K562 (cell line): ENCODE results near the gene ZNF138. TPM values are rescaled to one million over a fixed set of nuclear protein-coding genes. Genes with fewer than 3 reads are reported as not detected.

ENCODE experiments used
- CREB1 ChIP-seq, 2 experiments: sonication (generic) in 1 of 2; formaldehyde crosslinking in 1 of 2; IDR thresholded peaks; 2 replicates each; pipeline versions ENCODE4 v1.6.1 to v1.8.0; 2012 to 2022; ENCODE audit warnings: inconsistent platforms in 1 of 2, mild to moderate bottlenecking in 1 of 2, missing genetic modification reagents in 1 of 2, moderate library complexity in 1 of 2
- ETV5 ChIP-seq: sonication (generic); formaldehyde crosslinking; IDR thresholded peaks from 2 replicates; pipeline ENCODE4 v1.4.0; 2020; ENCODE audit warnings: low read depth, mild to moderate bottlenecking, missing genetic modification reagents
- FOXA3 ChIP-seq, 2 experiments: fragments of 450-650 bp in 1 of 2; sonication (generic) in 1 of 2; formaldehyde crosslinking; IDR thresholded peaks in 1 of 2; conservative IDR thresholded peaks in 1 of 2; 2 replicates each; pipeline versions ENCODE4 v1.4.0 to v1.8.0; 2020 to 2022; ENCODE audit warnings: mild to moderate bottlenecking in 2 of 2, missing genetic modification reagents in 1 of 2
- KLF6 ChIP-seq: fragments of 250-450 bp; sonication (Bioruptor Pico); IDR thresholded peaks from 2 replicates; pipeline ENCODE4 v1.4.0; 2020; ENCODE audit warnings: mild to moderate bottlenecking, moderate library complexity, borderline replicate concordance
- NFIC ChIP-seq: fragments of 450-650 bp; IDR thresholded peaks from 2 replicates; pipeline ENCODE4 v1.6.1; 2017; ENCODE audit warnings: mild to moderate bottlenecking, inconsistent platforms
- SNIP1 ChIP-seq: fragments of 450-650 bp; IDR thresholded peaks from 2 replicates; pipeline ENCODE4 v1.7.1; 2017; ENCODE audit warnings: low read depth, mild to moderate bottlenecking
- TAL1 ChIP-seq: fragments of 450-650 bp; IDR thresholded peaks from 2 replicates; pipeline ENCODE4 v1.6.1; 2016; ENCODE audit warnings: mild to moderate bottlenecking
- TCF7L2 ChIP-seq: fragments of 150-350 bp; IDR thresholded peaks from 2 replicates; pipeline ENCODE4 v1.6.1; 2016; ENCODE audit warnings: low read depth, mild to moderate bottlenecking, low read length, moderate library complexity
- ZBTB17 ChIP-seq: fragments of 450-650 bp; formaldehyde crosslinking; IDR thresholded peaks from 2 replicates; pipeline ENCODE4 v1.4.0; 2020; ENCODE audit warnings: mild to moderate bottlenecking
- ZNF175 ChIP-seq: fragments of 200-800 bp; sonication (Bioruptor generic); IDR thresholded peaks from 2 replicates; pipeline ENCODE4 v1.6.1; 2016; ENCODE audit warnings: low read depth, mild to moderate bottlenecking, missing genetic modification characterization, missing compliant biosample characterization
- ZNF586 ChIP-seq: fragments of 450-650 bp; formaldehyde crosslinking; conservative IDR thresholded peaks from 2 replicates; pipeline ENCODE4 v1.4.0; 2020; ENCODE audit warnings: mild to moderate bottlenecking, moderate library complexity
- polyA plus RNA-seq, 8 experiments: library from polyadenylated mRNA; depleted of rRNA in 4 of 8; stranded (reverse) in 5 of 8; unstranded in 3 of 8; fragments of >200 nt; fragmentation: Nextera tagmentation in 2 of 8; fragmentation: Illumina TruSeq in 1 of 8; extraction: Ambion mirVana in 2 of 8; extraction: Trizol in 1 of 8; gene quantifications; 2 replicates each; pipeline versions ENCODE4 v1.2.1 to v1.2.3, GENCODE V29; 2011 to 2014; ENCODE audit warnings: inconsistent platforms in 1 of 8, missing spikeins in 1 of 8
- total RNA-seq, 7 experiments: library from RNA; depleted of rRNA in 6 of 7; stranded (reverse); fragments of >200 nt in 6 of 7; fragmentation: Illumina TruSeq in 2 of 7; extraction: Trizol in 2 of 7; gene quantifications; 2 replicates each; pipeline versions ENCODE4 v1.2.1 to v1.2.3, GENCODE V29; 2011 to 2021; ENCODE audit warnings: low replicate concordance in 1 of 7
- TF ChIP-seq, protein P1 (sequence below): fragments of 250-450 bp; sonication (Bioruptor Pico); IDR thresholded peaks from 2 replicates; pipeline ENCODE4 v1.5.0; 2020; ENCODE audit warnings: mild to moderate bottlenecking, borderline replicate concordance
- TF ChIP-seq, protein P2 (sequence below), 2 experiments: fragments of 450-650 bp; IDR thresholded peaks; 2 replicates each; pipeline ENCODE4 v1.6.1; 2018; ENCODE audit warnings: mild to moderate bottlenecking in 2 of 2, low read depth in 1 of 2; ENCODE audit not compliant: partially characterized antibody in 2 of 2
- TF ChIP-seq, protein P3 (sequence below): fragments of 250-450 bp; sonication (Bioruptor Pico); IDR thresholded peaks from 2 replicates; pipeline ENCODE4 v1.8.0; 2022; ENCODE audit warnings: moderate library complexity, mild to moderate bottlenecking, inconsistent platforms
- TF ChIP-seq, protein P4 (sequence below): fragments of 200-800 bp; sonication (Bioruptor generic); IDR thresholded peaks from 2 replicates; pipeline ENCODE4 v1.6.1; 2016; ENCODE audit warnings: missing genetic modification characterization, missing compliant biosample characterization

ZNF138 gene
- total and polyA plus RNA-seq, 9 of the 15 experiments (the other 6 are each of a cell fraction or from before 2014, with no cell fraction given) = 14.6 to 34.9 (median 22.6) TPM

DNA sequence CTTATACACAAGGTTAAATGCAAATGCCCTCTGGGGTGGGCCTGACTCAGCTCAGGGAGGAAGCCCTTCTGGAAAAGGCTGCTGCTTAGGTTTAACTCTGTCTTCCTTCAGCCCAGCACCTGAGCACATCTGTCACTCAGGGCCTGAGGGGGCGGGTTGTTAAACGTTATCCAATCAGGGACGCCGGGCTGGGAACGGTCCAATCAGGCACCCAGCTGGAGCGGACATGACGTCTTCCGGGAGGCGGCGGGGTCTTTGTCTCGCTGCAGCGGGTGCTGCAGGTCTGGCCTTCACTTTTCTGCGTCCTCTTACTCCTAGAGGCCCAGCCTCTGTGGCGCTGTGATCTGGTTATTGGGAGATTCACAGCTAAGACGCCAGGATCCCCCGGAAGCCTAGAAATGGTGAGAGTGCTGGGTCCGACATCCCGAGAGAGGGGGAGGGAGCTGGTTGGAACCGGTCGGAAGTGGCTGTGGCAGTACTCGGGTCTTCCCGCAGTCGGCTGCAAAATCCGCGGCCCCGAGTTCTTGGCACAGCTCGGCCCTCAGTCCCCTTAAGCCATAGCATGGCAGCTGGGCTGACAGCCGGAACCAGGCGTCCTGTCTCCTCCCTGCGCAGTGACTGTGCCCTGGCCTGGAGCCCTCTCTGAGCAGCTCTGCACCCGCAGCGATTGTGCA, at the start of gene ZNF138 (continued):
- TF ChIP-seq, protein P1, sequence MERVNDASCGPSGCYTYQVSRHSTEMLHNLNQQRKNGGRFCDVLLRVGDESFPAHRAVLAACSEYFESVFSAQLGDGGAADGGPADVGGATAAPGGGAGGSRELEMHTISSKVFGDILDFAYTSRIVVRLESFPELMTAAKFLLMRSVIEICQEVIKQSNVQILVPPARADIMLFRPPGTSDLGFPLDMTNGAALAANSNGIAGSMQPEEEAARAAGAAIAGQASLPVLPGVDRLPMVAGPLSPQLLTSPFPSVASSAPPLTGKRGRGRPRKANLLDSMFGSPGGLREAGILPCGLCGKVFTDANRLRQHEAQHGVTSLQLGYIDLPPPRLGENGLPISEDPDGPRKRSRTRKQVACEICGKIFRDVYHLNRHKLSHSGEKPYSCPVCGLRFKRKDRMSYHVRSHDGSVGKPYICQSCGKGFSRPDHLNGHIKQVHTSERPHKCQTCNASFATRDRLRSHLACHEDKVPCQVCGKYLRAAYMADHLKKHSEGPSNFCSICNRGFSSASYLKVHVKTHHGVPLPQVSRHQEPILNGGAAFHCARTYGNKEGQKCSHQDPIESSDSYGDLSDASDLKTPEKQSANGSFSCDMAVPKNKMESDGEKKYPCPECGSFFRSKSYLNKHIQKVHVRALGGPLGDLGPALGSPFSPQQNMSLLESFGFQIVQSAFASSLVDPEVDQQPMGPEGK = no peak
- no peak for TF ChIP-seq ZNF586 (CRISPR knock-in tag)
- TF ChIP-seq TCF7L2 = no peak
- no peak for TF ChIP-seq FOXA3 (CRISPR knock-in tag; conservative IDR thresholded peaks at IDR 0.05 in 1 of 2, IDR thresholded peaks at IDR 0.05 in 1 of 2)
- no peak for TF ChIP-seq KLF6 (CRISPR knock-in tag)
- no peak for TF ChIP-seq SNIP1
- TF ChIP-seq NFIC = peak; percentile 37; the same call in 1 of the 2 replicates
- TF ChIP-seq, protein P2, sequence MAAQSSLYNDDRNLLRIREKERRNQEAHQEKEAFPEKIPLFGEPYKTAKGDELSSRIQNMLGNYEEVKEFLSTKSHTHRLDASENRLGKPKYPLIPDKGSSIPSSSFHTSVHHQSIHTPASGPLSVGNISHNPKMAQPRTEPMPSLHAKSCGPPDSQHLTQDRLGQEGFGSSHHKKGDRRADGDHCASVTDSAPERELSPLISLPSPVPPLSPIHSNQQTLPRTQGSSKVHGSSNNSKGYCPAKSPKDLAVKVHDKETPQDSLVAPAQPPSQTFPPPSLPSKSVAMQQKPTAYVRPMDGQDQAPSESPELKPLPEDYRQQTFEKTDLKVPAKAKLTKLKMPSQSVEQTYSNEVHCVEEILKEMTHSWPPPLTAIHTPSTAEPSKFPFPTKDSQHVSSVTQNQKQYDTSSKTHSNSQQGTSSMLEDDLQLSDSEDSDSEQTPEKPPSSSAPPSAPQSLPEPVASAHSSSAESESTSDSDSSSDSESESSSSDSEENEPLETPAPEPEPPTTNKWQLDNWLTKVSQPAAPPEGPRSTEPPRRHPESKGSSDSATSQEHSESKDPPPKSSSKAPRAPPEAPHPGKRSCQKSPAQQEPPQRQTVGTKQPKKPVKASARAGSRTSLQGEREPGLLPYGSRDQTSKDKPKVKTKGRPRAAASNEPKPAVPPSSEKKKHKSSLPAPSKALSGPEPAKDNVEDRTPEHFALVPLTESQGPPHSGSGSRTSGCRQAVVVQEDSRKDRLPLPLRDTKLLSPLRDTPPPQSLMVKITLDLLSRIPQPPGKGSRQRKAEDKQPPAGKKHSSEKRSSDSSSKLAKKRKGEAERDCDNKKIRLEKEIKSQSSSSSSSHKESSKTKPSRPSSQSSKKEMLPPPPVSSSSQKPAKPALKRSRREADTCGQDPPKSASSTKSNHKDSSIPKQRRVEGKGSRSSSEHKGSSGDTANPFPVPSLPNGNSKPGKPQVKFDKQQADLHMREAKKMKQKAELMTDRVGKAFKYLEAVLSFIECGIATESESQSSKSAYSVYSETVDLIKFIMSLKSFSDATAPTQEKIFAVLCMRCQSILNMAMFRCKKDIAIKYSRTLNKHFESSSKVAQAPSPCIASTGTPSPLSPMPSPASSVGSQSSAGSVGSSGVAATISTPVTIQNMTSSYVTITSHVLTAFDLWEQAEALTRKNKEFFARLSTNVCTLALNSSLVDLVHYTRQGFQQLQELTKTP (IDR thresholded peaks at IDR 0.05; ENCODE audit: low read depth in 1 of 2, partially characterized antibody in 2 of 2) = peak in 1 of 2 experiments; percentile 17
- no peak for TF ChIP-seq TAL1
- TF ChIP-seq ZBTB17 (CRISPR knock-in tag) = no peak
- TF ChIP-seq, protein P3, sequence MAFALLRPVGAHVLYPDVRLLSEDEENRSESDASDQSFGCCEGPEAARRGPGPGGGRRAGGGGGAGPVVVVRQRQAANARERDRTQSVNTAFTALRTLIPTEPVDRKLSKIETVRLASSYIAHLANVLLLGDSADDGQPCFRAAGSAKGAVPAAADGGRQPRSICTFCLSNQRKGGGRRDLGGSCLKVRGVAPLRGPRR = no peak
- TF ChIP-seq CREB1 (IDR thresholded peaks at IDR 0.05) = peak; percentile 92
- peak; percentile 83 for TF ChIP-seq CREB1 (CRISPR knock-in tag; IDR thresholded peaks at IDR 0.05)
- TF ChIP-seq ZNF175 (CRISPR knock-in tag) = no peak
- TF ChIP-seq ETV5 (CRISPR knock-in tag) = peak; percentile 69
- TF ChIP-seq, protein P4, sequence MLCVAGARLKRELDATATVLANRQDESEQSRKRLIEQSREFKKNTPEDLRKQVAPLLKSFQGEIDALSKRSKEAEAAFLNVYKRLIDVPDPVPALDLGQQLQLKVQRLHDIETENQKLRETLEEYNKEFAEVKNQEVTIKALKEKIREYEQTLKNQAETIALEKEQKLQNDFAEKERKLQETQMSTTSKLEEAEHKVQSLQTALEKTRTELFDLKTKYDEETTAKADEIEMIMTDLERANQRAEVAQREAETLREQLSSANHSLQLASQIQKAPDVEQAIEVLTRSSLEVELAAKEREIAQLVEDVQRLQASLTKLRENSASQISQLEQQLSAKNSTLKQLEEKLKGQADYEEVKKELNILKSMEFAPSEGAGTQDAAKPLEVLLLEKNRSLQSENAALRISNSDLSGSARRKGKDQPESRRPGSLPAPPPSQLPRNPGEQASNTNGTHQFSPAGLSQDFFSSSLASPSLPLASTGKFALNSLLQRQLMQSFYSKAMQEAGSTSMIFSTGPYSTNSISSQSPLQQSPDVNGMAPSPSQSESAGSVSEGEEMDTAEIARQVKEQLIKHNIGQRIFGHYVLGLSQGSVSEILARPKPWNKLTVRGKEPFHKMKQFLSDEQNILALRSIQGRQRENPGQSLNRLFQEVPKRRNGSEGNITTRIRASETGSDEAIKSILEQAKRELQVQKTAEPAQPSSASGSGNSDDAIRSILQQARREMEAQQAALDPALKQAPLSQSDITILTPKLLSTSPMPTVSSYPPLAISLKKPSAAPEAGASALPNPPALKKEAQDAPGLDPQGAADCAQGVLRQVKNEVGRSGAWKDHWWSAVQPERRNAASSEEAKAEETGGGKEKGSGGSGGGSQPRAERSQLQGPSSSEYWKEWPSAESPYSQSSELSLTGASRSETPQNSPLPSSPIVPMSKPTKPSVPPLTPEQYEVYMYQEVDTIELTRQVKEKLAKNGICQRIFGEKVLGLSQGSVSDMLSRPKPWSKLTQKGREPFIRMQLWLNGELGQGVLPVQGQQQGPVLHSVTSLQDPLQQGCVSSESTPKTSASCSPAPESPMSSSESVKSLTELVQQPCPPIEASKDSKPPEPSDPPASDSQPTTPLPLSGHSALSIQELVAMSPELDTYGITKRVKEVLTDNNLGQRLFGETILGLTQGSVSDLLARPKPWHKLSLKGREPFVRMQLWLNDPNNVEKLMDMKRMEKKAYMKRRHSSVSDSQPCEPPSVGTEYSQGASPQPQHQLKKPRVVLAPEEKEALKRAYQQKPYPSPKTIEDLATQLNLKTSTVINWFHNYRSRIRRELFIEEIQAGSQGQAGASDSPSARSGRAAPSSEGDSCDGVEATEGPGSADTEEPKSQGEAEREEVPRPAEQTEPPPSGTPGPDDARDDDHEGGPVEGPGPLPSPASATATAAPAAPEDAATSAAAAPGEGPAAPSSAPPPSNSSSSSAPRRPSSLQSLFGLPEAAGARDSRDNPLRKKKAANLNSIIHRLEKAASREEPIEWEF = no peak
